GM18873 (cell line): ENCODE results near the gene TUFM.
"Not testable (repeated sequence)": the region's sequence is repeated elsewhere in the genome, so short reads cannot be mapped to it uniquely, and the experiment has no call there.

Experiments
- ATAC-seq: cut with Tn5 transposase; IDR thresholded peaks from one replicate; pipeline ENCODE4 v1.9.1; 2021; ENCODE audit warnings: mild to moderate bottlenecking, moderate library complexity, moderate number of reproducible peaks; ENCODE audit not compliant: unreplicated experiment, low FRiP score

Gene TUFM

DNA sequence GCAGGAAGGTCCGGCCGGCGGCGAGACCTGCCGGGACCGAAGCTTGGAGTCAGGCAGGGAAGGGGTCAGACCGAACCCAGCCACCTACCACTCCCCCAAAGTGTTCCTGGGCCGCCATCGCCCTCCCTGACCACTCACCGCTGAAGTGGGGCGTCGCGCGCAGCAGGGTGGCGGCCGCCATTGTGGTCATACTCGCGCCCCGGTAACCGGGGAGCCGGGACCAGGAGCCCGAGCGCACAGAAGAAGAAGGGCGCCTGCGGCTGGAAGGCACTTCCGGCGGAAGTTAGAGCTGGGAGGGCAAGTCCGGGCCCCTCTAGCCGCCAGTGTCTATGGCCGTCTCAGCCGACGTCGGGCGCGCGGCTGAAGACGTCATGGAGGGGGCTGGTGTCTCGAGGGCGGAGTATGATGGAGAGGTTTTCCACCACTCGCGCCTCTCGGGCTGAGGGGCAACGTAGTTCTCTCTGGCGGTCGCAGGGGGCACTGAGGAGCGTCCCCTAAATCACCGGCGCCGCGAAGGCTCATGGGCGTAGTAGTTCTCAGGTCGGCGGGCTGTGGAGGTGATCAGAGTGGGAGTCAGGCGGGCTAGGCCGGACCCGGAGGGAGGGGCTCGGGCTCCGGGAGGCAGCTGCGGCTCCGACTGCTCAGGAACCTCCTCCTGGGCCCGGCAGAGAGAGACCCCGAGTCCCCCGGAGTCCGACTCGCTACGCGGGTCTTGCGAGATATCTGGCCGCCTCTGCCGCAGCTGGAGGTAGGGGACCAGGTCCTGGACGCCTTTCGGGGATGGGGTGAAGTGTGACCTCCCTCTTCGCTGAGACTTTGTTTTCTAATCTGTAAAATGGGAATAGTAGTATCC lies at the start of gene TUFM:
TUFM (minus strand) TSS at position 269 of the 853 bp plus-strand sequence; CDS start at position 190, 79 bp downstream.
- peak; percentile 83 for ATAC-seq

DNA sequence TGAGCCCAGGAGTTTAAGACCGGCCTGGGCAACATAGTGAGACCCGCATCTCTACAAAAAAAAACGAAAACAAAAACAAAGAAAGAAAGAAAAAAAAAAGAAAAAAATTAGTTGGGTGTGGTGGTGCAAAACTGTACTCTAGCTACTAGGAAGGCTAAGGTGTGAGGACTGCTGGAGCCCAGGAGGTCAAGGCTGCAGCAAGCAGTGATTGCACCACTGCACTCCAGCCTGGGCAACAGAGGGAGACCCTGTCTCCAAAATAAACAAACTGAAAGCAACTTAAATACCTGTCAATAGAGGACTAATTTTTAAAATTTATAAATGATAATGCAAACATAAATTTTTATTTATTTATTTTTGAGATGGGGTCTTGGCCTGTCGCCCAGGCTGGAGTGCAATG lies 49.5 kb upstream of the TUFM start:
- no peak for ATAC-seq

DNA sequence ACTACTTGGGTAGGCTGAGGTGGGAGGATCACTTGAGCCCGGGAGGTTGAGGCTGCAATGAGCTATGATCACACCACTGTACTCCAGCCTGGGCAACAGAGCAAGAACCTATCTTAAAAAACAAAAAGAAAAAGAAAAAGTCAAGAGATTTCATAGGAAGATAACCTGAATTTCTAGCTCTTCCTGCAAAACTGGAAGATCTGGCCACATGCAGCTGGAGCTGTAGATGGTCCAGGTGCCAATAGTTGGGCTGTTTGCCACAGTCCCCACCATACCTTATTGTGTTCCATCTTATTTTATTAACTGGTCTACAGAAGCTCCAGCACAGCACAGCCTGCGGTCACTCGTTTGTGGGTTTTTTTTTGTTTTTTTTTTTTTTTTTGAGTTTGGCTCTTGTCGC lies 47.1 kb upstream of the TUFM start:
- no peak for ATAC-seq

DNA sequence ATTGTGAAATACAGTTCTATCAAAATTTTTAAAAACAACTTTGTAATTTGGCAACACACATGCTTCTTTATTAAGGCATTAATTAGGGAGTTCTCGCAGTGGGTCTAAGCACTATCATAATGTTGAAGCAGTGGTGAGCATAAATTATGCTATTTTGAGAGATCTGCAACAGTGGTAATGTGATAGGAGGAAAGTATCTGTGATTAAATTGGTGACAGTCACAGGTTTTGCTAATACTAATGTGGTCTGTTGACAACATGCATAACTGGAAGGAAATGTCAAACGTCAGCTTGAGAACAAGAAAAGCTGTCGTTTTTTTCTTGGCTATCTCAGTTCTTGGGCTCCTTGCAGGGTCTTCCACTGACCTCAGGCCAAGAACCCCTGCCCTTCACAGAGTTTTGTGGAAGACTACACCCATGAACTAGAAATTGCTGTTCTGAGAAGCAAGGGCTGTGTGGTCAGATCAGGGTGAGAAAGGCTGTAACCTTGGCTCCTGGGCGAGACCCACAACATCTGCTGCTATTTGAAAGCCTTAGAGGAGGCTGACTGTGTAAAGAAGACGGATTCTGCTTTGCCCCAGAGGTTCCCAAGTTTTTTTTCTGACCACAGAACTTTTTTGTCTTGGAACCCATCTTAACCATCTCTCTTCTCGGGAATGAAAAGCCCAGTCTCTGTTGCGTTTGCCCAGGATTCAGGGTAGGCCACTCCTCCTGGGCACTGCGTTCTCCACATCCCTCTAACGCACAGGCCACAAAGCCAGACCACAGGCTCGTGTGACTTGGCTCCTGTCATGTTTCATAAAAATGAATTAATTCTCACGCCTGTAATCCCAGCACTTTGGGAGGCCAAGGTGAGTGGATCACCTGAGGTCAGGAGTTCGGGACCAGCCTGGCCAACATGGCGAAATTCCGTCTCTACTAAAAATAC lies 46.1 kb upstream of the TUFM start:
- ATAC-seq = no peak

DNA sequence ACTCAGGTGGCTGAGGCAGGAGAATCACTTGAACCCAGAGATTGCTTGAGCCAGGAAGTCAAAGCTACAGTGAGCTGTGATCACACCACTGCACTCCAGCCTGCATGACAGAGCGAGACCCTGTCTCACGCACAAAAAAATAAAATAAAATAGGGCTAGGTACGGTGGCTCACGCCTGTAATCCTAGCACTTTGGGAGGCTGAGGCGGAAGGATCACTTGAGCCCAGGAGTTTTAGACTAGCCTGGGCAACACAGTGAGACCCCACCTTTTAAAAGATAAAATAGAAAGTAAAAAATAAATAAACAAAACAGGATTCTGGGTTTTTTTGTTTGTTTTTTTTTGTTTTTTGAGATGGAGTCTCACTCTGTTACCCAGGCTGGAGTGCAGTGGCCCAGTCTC lies 44.2 kb upstream of the TUFM start:
- ATAC-seq = not testable (repeated sequence)

DNA sequence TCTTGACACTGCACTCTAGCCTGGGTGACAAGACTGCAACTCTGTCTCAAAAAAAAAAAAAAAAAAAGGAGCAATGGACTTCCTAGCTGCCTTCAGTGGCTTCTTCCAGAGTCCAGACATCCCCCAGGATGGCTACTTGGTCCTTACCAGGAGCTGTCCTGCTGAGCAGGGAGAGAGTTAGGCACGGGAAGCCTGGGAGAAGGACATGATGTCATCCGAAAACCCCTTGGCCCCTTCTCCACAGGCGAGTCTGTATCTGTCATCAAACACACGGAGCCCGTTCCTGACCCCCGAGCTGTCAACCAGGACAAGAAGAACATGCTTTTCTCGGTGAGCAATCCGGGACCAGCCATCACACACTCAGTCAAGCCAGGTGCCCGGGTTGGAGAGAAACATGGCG lies 40.8 kb upstream of the TUFM start:
- no peak for ATAC-seq

DNA sequence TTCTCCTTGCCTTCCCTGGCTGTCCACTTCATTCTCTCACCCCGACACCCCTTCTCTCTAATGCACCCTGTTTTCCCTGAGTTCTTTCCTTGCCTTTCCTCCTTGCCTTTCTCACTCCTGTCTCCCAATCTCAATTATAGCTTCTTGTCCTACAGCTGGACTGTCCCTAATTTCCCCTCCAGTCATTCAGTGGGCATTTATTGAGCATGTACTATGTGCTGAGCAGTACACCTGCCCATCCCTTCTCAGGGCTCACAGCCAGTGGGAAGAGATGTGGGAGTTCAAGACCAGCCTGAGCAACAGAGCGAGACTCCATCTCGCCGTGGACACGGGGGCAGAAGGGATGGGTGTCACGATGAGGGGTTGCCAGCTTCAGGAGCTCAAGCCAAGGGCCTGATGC lies 37.9 kb upstream of the TUFM start:
- ATAC-seq = no peak

DNA sequence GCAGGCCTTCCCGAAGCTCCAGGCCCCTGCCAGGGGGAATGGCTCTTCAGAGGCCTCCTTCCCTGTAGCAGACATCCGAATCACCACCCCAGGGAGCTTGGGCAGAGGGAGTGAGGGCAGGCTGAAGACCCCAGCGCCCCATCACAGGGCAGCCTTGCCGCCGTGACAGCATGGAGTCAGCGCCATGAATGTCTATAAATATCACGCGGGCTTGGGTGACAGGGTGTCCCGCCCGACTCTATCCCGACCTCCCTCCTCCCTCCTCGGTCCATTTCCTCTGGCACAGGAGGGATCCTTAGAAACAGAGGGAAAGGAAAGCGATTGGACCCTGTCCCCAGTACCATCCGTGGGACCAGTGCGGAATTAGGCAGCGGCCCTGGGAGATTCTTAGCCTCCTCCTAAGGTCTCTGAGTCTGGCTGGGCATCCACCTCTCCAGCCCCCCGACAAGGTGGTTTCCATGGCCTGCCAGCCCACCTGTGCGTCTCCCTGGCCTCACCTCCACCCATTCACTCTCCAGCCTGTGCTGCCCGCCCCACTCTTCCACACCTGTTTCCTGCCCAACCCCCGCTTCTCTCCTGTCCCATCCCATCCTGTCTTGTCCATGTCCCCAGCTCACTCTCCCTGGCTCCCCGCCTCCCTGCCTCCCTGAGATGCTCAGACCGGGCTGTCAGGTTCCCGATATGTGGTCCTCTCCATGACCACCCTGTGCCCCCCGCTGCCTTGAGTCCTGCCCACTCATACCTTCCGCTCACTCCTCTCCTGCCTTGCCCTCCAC lies 37.3 kb upstream of the TUFM start:
- no peak for ATAC-seq

DNA sequence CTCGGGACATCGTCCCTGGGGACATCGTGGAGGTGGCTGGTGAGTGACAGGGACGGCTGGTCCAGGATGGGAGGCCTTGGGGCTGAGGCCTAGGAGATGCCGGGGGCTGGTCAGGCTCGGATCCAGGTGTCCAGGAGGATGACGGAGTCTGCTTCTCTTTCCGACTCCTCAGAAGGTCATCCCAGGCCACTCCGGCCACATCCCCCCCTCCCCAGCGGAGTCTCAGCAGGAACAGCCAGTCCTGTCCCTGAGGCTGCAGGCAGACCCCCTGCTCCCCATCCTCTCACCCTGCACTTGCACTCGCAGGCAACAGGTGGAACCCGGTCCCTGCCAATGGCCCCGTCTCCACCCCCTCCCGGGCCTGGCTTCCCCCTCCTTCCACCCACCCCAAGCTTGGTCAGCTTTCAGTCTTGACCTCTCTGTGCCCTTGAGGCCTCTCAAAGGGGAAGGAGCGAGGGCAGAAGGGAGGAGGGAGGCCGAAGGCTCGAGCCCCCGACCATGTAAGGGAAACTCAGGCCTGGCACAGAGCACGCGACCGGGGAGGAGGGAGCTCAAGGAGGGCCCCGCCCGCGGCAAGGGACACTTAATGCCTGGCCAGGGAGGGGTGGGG lies 36.5 kb upstream of the TUFM start:
- no peak for ATAC-seq

DNA sequence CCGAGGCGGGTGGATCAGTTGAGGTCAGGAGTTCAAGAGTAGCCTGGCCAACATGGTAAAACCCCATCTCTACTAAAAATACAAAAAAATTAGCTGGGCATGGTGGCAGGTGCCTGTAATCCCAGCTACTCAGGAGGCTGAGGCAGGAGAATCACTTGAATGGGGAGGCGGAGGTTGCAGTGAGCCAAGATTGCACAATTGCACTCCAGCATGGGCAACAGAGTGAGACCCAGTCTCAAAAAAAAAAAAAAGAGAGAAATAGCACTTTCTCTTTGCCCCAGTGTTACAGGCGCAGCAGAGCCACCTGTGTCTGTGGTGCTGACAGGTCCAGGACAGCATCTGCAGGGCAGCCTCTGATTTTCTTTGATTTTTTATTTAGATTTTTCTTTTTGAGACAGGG lies 35.4 kb upstream of the TUFM start:
- ATAC-seq = not testable (repeated sequence)

DNA sequence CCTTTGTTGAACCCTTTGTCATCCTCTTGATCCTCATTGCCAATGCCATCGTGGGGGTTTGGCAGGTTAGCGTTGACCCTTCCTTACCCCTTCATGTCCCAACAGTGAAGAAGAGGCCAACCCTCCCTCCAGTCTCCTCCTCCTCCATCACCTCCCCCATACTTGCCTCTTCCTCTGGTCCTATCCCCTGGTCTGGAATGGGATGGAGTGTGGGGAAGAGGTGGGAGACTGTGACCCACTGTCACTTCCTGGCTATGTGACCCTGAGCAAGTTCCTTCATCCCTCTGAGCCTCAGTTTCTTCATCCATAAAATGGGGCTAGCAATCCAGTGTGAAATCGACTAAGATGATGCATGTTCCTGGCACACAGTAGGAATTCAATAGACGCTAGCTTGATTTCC lies 34.8 kb upstream of the TUFM start:
- ATAC-seq = no peak

DNA sequence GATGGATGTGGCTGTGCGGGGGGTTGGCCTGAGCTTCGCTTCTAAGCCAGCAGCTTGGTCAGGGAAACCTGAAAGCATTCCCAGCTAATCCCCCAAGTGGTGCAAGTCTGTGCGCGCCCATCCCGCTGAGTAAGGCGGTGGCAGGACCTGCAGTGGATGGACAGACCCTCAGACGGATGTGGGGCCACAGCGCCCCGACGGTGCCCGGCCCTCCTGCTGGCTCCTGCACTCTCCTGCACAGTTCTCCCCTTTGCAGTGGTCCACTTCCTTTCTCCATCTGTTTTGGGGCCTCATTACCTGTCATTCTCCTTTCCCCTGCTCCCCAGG lies 34.4 kb upstream of the TUFM start:
- no peak for ATAC-seq

DNA sequence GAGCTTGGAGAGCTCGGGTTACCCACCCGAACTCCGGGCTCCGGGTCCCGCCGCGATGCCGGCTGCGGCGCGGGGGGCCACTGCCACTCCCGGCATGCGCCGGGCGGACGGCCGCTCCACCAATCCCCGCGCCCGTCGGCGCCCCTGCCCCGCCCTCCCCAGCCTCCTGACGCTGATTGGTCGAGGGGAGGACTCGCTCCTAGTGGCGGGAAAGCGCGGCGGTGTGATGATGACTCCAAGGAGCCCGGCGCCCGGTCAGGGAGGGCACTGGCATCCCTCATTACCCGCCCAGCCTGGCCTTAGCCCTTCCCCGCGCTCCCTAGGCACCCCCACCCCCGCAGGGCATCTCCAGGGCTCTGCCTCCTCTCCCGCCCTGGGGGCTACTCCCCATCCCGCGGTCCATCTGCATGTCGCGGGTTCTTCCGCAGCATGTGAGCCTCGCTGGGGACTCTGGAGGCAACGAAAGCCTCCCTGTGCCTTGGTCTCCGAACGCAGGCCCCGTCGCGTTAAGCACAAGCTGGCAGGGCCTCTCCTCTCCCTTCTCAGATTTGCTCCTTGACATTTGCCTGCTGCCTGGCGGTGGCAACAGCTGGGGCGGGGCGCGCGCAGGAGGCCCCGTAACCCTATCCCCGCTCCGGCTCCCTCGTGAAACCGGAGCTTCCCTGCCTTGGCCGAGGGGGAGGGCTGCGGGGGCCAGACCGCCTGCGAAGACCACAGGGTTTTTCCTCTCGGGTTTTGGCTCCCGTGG lies 33.9 kb upstream of the TUFM start:
- peak; percentile 51 for ATAC-seq

DNA sequence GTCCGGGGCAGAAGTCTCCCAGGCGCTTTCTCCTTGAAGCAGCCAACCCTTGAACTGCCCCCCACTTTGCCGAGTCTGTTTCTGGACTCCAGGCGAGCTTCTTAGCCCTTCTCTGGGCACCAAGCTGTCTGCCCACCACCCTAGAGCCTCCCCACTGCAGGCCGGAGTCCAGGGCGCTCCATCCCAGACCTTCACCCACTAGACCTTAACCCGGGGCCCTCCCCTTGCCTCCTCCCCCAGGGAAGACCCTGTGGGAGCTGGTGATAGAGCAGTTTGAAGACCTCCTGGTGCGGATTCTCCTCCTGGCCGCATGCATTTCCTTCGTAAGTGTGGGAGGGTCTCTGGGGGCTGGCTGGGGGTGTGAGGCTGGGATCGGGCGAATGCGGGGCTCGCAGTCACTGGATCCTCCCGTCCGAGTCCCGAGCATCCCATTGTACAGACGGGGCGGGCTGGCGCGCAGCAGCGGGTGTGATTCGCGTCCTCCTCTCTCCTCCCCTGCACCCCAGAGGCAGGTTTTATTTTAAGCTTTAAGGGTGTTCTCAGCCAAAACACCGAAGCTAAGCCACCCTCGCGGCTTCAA lies 33.2 kb upstream of the TUFM start:
- ATAC-seq = peak; percentile 25

DNA sequence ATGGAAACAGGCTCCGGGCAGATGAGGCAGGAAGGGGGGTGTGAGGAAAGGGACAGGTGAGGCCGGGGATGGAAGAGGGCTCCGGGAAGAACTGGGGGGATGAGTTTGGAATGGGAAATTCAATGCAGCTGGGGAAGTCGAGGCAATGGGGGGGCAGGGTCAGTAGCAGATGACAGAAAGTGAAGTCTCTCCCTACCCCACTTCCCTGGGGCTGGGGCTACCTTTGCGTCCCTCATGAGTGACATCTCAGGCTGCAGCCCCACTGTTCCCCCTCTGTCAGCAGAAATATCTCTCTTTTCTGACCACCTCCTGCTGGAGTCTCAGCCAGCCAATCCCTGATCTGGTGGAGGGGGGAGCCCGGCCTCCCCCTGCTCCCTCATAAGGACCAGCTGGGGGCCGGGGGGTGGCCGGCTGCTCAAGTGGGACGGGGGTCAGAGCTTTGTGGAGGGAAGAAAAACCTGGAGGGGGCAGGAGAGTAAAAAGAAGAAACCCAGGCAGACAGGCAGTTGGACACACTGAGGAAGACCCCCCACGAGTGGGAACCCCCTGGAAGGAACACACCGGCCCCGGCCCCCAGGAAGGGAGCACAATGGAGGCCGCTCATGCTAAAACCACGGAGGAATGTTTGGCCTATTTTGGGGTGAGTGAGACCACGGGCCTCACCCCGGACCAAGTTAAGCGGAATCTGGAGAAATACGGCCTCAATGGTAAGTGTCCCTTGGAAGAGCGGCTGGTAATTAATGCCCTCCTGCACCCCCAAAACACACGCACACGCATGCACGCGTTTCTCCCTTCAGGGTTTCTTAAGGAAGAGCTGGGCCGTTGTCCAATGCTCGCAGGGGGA lies 32.2 kb upstream of the TUFM start, which contains the start of gene ATP2A1:
ATP2A1 (plus strand) TSS at position 406 of the 844 bp plus-strand sequence; CDS start at position 590, 184 bp downstream.
- ATAC-seq = no peak

DNA sequence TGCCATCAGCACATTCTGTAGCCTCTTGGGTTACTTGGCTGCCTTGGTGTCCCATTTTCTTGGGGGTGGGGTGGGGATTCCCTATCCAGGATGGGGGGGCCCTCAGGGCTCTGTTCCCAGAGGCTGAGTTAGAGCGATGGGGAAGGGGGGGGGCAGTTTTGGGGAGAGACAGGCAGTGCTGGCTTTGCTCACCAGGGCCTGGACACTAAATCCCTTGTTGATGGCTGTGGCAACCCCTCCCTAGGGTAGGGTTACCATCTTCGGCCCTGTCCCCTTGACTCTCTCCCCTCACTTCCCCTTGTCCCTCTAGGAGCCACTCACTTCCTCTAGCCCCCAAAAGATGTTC lies 31.5 kb upstream of the TUFM start:
- ATAC-seq = no peak

DNA sequence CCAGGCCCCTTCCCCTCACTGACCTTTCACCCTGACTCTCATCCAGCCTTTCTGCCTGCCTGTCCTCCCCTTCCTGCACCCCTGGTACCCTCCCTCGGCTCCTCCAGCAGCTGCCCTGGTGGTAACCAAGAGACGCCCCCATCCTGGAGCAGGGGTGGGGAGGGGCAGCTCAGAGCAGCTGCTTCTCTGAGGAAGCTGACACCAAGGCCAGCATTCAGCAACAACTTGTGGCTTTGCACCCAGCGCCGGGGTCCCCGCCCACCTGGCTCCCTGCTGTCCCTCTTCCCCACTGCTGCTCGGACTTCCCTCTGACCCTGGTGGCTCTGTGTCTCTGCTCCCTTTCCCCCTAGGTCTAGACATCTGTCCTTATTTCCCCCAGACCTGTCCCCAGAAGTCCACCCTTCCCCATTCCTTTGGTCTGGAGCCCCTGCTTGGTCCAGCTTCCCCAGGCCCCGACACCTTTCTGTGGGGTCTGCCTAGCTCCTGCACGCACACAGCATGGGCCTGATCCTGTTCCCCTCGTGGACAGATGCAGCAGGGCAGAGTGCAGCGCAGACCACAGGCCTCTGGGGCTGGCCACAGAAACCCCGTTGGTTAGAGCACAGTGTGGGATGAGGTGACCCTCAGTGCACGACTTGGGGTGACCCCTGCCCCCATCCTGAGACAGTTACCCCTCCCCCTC lies 31.0 kb upstream of the TUFM start:
- no peak for ATAC-seq
